Ishikawa (cell line): ENCODE results near the gene ABT1.

Experiments
- CEBPB ChIP-seq: IDR thresholded peaks from 2 replicates; pipeline ENCODE4 v1.6.1; 2012
- CREB1 ChIP-seq: IDR thresholded peaks from 2 replicates; pipeline ENCODE4 v1.6.1; 2012; ENCODE audit warnings: low read depth
- EGR1 ChIP-seq: IDR thresholded peaks from 2 replicates; pipeline ENCODE4 v1.6.1; 2012
- EP300 ChIP-seq: IDR thresholded peaks from 2 replicates; pipeline ENCODE4 v1.6.1; 2012; ENCODE audit warnings: borderline replicate concordance
- FOXM1 ChIP-seq: IDR thresholded peaks from 2 replicates; pipeline ENCODE4 v1.6.1; 2012; ENCODE audit warnings: low read depth, borderline replicate concordance
- MAX ChIP-seq: IDR thresholded peaks from 2 replicates; pipeline ENCODE4 v1.6.1; 2012
- NFIC ChIP-seq: IDR thresholded peaks from 2 replicates; pipeline ENCODE4 v1.6.1; 2012
- RAD21 ChIP-seq: IDR thresholded peaks from 2 replicates; pipeline ENCODE4 v1.6.1; 2012; ENCODE audit warnings: low read depth
- REST ChIP-seq: IDR thresholded peaks from 2 replicates; pipeline ENCODE4 v1.6.1; 2012; ENCODE audit warnings: low read depth, mild to moderate bottlenecking
- TAF1 ChIP-seq: IDR thresholded peaks from 2 replicates; pipeline ENCODE4 v1.6.1; 2012; ENCODE audit warnings: low read depth, mild to moderate bottlenecking
- TCF12 ChIP-seq: IDR thresholded peaks from 2 replicates; pipeline ENCODE4 v1.6.1; 2012; ENCODE audit warnings: low read depth
- TEAD4 ChIP-seq: IDR thresholded peaks from 2 replicates; pipeline ENCODE4 v1.6.1; 2012
- USF1 ChIP-seq: IDR thresholded peaks from 2 replicates; pipeline ENCODE4 v1.6.1; 2012
- YY1 ChIP-seq: IDR thresholded peaks from 2 replicates; pipeline ENCODE4 v1.6.1; 2012; ENCODE audit warnings: low read depth
- ZBTB7A ChIP-seq: IDR thresholded peaks from 2 replicates; pipeline ENCODE4 v1.6.1; 2012; ENCODE audit warnings: low read depth

ABT1 gene

GRCh38 chr6:26556263-26557070, 40.3 kb upstream of the ABT1 start:
- TF ChIP-seq TAF1 (no peak; the same call in 1 of the 2 replicates), TCF12 (0 out of 2 replicates have a peak, but pooled peaks have one; percentile 14), FOXM1 (no peak), MAX (no peak), USF1 (no peak), YY1 (peak; percentile 40; the same call in 1 of the 2 replicates), TEAD4 (peak; percentile 88), EGR1 (no peak), NFIC (no peak)

- TF ChIP-seq NFIC, result no peak
- TF ChIP-seq REST, result no peak
- no peak for TF ChIP-seq TEAD4
- no peak for TF ChIP-seq MAX
- no peak for TF ChIP-seq CEBPB
- no peak for TF ChIP-seq CREB1
- no peak for TF ChIP-seq ZBTB7A
- TF ChIP-seq TCF12, result no peak
- TF ChIP-seq FOXM1, result no peak
- no peak for TF ChIP-seq EGR1
- TF ChIP-seq TAF1, result no peak
- no peak for TF ChIP-seq YY1
- no peak for TF ChIP-seq EP300
- no peak for TF ChIP-seq RAD21
Observed at GRCh38 chr6:26561533-26562466, 35.0 kb upstream of the ABT1 start.

- TF ChIP-seq TCF12, result no peak
- TF ChIP-seq CREB1, result no peak
- no peak for TF ChIP-seq MAX
- no peak for TF ChIP-seq EGR1
Observed at GRCh38 chr6:26563488-26563887, 33.3 kb upstream of the ABT1 start.

- TF ChIP-seq YY1 (peak; percentile 46), TCF12 (0 out of 2 replicates have a peak, but pooled peaks have one; percentile 16), CEBPB (peak; percentile 94), TEAD4 (peak; percentile 96), RAD21 (peak; percentile 48), MAX (no peak)
Observed at GRCh38 chr6:26568601-26569432, 27.9 kb upstream of the ABT1 start.

- TF ChIP-seq ZBTB7A, result no peak
- no peak for TF ChIP-seq NFIC
- no peak for TF ChIP-seq REST
- TF ChIP-seq TCF12, result no peak
- TF ChIP-seq TEAD4, result no peak
- no peak for TF ChIP-seq EP300
- TF ChIP-seq CREB1, result no peak
- TF ChIP-seq YY1, result no peak
- no peak for TF ChIP-seq RAD21
- TF ChIP-seq EGR1, result no peak
- TF ChIP-seq TAF1, result no peak
- TF ChIP-seq USF1, result no peak
- no peak for TF ChIP-seq MAX
- no peak for TF ChIP-seq FOXM1
- TF ChIP-seq CEBPB, result no peak
Observed at GRCh38 chr6:26569433-26569764, 27.4 kb upstream of the ABT1 start.
